ENCODE results near the gene IL13RA2.

The IL13RA2 gene

GRCh38 chrX:114976292-114976691, 41.1 kb downstream of the IL13RA2 start:
- H3K9me3 ChIP-seq (ENCODE audit: control insufficient read depth, low read length): no peaks in the 10 kb centered on the region
- H3K27me3 ChIP-seq (ENCODE audit: control insufficient read depth, insufficient read depth, low read length): no peaks in the 10 kb centered on the region
- no peak overlapping the region for H3K4me3 ChIP-seq (ENCODE audit: low read length)
- no peaks in the 10 kb centered on the region for H3K36me3 ChIP-seq (ENCODE audit: control insufficient read depth, insufficient read depth, low read length)
- H3K9ac ChIP-seq (ENCODE audit: low read length): no peak overlapping the region
- no peaks in the 10 kb centered on the region for H3K4me1 ChIP-seq (ENCODE audit: control insufficient read depth, insufficient read depth, low read length)

DNA sequence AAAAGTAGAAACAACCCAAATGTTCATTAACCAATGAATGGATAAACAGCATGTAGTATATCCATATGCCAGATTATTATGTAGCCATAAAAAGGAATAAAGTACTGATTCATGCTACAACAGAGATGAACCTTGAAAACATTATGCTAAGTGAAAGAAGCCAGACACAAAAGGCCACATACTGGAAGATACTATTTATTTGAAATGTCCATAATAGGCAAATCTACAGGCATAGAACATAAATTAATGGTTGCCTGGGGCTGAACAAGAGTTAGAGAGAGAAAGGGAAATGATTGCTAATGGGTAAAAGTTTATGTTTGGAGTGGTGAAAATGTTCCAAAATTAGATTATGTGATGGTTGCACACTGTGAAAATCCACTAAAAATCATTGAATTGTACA, 44.4 kb downstream of the IL13RA2 start:
- no peak overlapping the region for H3K9ac ChIP-seq (ENCODE audit: low read length)
- no peaks in the 10 kb centered on the region for H3K36me3 ChIP-seq (ENCODE audit: control insufficient read depth, insufficient read depth, low read length)
- H3K4me1 ChIP-seq (ENCODE audit: control insufficient read depth, insufficient read depth, low read length): no peaks in the 10 kb centered on the region
- H3K9me3 ChIP-seq (ENCODE audit: control insufficient read depth, low read length): no peaks in the 10 kb centered on the region
- H3K27me3 ChIP-seq (ENCODE audit: control insufficient read depth, insufficient read depth, low read length): no peaks in the 10 kb centered on the region
- no peak overlapping the region for H3K4me3 ChIP-seq (ENCODE audit: low read length)

- Histone ChIP-seq H3K9ac (ENCODE audit: low read length) (no peak overlapping the region), H3K27me3 (ENCODE audit: control insufficient read depth, insufficient read depth, low read length) (no peaks in the 10 kb centered on the region), H3K4me1 (ENCODE audit: control insufficient read depth, insufficient read depth, low read length) (no peaks in the 10 kb centered on the region), H3K4me3 (ENCODE audit: low read length) (no peak overlapping the region), H3K9me3 (ENCODE audit: control insufficient read depth, low read length) (no peaks in the 10 kb centered on the region), H3K36me3 (ENCODE audit: control insufficient read depth, insufficient read depth, low read length) (no peaks in the 10 kb centered on the region)
Measured at GRCh38 chrX:114970806-114971205, 46.6 kb downstream of the IL13RA2 start.

GRCh38 chrX:114964374-114964773, 53.0 kb downstream of the IL13RA2 start:
- H3K4me3 ChIP-seq (ENCODE audit: low read length): no peak overlapping the region

GRCh38 chrX:114962209-114962608, 55.2 kb downstream of the IL13RA2 start:
- Histone ChIP-seq H3K27me3 (ENCODE audit: control insufficient read depth, insufficient read depth, low read length) (no peaks in the 10 kb centered on the region), H3K4me1 (ENCODE audit: control insufficient read depth, insufficient read depth, low read length) (no peaks in the 10 kb centered on the region), H3K36me3 (ENCODE audit: control insufficient read depth, insufficient read depth, low read length) (no peaks in the 10 kb centered on the region), H3K9ac (ENCODE audit: low read length) (no peak overlapping the region), H3K4me3 (ENCODE audit: low read length) (no peak overlapping the region), H3K9me3 (ENCODE audit: control insufficient read depth, low read length) (no peaks in the 10 kb centered on the region)

More at GRCh38 chrX:114964374-114964773, 53.0 kb downstream of the IL13RA2 start:
- no peaks in the 10 kb centered on the region for H3K9me3 ChIP-seq (ENCODE audit: control insufficient read depth, low read length)
- no peaks in the 10 kb centered on the region for H3K4me1 ChIP-seq (ENCODE audit: control insufficient read depth, insufficient read depth, low read length)
- H3K9ac ChIP-seq (ENCODE audit: low read length): no peak overlapping the region
- H3K27me3 ChIP-seq (ENCODE audit: control insufficient read depth, insufficient read depth, low read length): no peaks in the 10 kb centered on the region
- H3K36me3 ChIP-seq (ENCODE audit: control insufficient read depth, insufficient read depth, low read length): no peaks in the 10 kb centered on the region

DNA sequence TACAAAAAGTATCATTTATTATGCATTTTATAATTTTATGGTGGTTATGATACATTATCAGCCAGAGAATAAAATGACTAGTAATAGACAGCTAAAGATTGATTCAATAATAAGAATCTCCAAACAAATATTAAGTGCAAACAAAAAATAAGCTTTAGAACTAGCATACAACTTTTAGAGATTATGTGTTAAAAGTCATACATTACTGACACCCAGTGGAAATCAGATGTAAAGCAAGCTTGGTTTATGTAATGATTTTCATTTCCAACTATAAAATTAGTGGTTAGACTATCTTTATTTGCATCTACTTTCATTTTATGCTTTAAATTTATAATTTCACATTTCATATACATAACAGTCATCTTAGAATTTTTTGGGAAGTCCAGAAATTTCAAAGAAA, 57.7 kb downstream of the IL13RA2 start:
- Histone ChIP-seq H3K9me3 (ENCODE audit: control insufficient read depth, low read length) (no peaks in the 10 kb centered on the region), H3K4me1 (ENCODE audit: control insufficient read depth, insufficient read depth, low read length) (no peaks in the 10 kb centered on the region), H3K4me3 (ENCODE audit: low read length) (no peak overlapping the region), H3K27me3 (ENCODE audit: control insufficient read depth, insufficient read depth, low read length) (no peaks in the 10 kb centered on the region), H3K36me3 (ENCODE audit: control insufficient read depth, insufficient read depth, low read length) (no peaks in the 10 kb centered on the region), H3K9ac (ENCODE audit: low read length) (no peak overlapping the region)
